Heart right ventricle (tissue), 16 donors: ENCODE data around the gene MAD1L1. TPM values are rescaled to one million over a fixed set of nuclear protein-coding genes. Genes with fewer than 3 reads are reported as not detected.

Experiments
- ATAC-seq, 8 donors: fragments of 200-7000 bp; cut with Tn5 transposase; one replicate each; pipeline ENCODE4 v1.9.1; 2020; ENCODE audit warnings: mild to moderate bottlenecking in 8 of 8, moderate library complexity in 8 of 8, moderate number of reproducible peaks in 1 of 8
- DNase-seq, 2 donors: peaks; one replicate each; pipeline ENCODE4 v3.0.0-alpha.2; 2020
- H3K27ac ChIP-seq, 10 donors: fragments of 200-600 bp; sonication (generic) in 2 of 10; one replicate each; pipeline versions ENCODE4 v1.5.0 to v1.8.0; 2020 to 2022; ENCODE audit warnings: mild to moderate bottlenecking in 3 of 10
- H3K27me3 ChIP-seq, 7 donors: fragments of 200-600 bp; one replicate each; pipeline ENCODE4 v1.8.0; 2021 to 2022; ENCODE audit warnings: mild to moderate bottlenecking in 2 of 7
- H3K36me3 ChIP-seq, 9 donors: fragments of 200-600 bp; sonication (generic) in 1 of 9; one replicate each; pipeline versions ENCODE4 v1.5.0 to v1.8.0; 2020 to 2022; ENCODE audit warnings: mild to moderate bottlenecking in 2 of 9
- H3K4me1 ChIP-seq, 9 donors: fragments of 200-600 bp; sonication (generic) in 1 of 9; one replicate each; pipeline versions ENCODE4 v1.5.0 to v1.8.0; 2020 to 2022; ENCODE audit warnings: mild to moderate bottlenecking in 4 of 9
- H3K4me3 ChIP-seq, 10 donors: fragments of 200-600 bp; sonication (generic) in 2 of 10; one replicate each; pipeline versions ENCODE4 v1.5.0 to v1.8.0; 2020 to 2022; ENCODE audit warnings: mild to moderate bottlenecking in 7 of 10, moderate library complexity in 2 of 10
- H3K9me3 ChIP-seq, 11 donors: fragments of 200-600 bp in 10 of 11; sonication (generic) in 2 of 11; one replicate each; pipeline versions ENCODE4 v1.5.0 to v1.8.0; 2013 to 2022; ENCODE audit warnings: mild to moderate bottlenecking in 2 of 11, control low read depth in 1 of 11, moderate library complexity in 1 of 11
- CTCF ChIP-seq, 9 donors: fragments of 200-600 bp; sonication (generic) in 2 of 9; IDR thresholded peaks; one replicate each; pipeline versions ENCODE4 v1.5.0 to v1.8.0; 2021 to 2022; ENCODE audit warnings: antibody characterized with exemption in 9 of 9, mild to moderate bottlenecking in 5 of 9, moderate library complexity in 1 of 9
- WGBS, 2 donors: extraction: QIAGEN DNeasy Blood & Tissue Kit; methylation state at CpG; one replicate each; pipeline ENCODE4 v1.1.7; 2013; ENCODE audit warnings: inconsistent platforms in 1 of 2; 5-methylcytosine and 5-hydroxymethylcytosine counted together
- intact Hi-C, 10 donors: fragments of 100-400 bp; cut with DNase I; formaldehyde crosslinking; loops; one replicate each; pipeline versions ENCODE4 v1.11.1 to v1.14.2; 2022
- polyA plus RNA-seq, 2 donors: library from polyadenylated mRNA; stranded (reverse); fragments of 200-250 nt; gene quantifications; one replicate each; pipeline ENCODE4 v1.2.3, GENCODE V29; 2013
- total RNA-seq, 10 donors: library from RNA; stranded (reverse); fragmentation: NEBNext Ultra II Directional in 3 of 10; extraction: Animal tissue kit (Norgen Biotek cat#: 25700) in 3 of 10; gene quantifications; one replicate each; pipeline versions ENCODE4 v1.2.1 to v1.2.4, GENCODE V29; 2021 to 2023
- donor health status: Arrhythmogenic right ventricular cardiomyopathy.
- donor health status: ischemic (EF 13 %, LVEDD 7.1; RV severe dilation, severe dysfunction).
- donor health status: healthy with polysubstance abuse.
- donor health status: DM: no; HTN: yes; CAD: no.
- donor health status: DM: no; HTN: no; CAD: no.
- donor health status: ischemic (EF 25% LVEDD 6.9; RV normal size, moderate dysfunction).
- donor health status: ischemic (EF 25% LVEDD 5.7; RV mildly dilated, moderate dysfunction).
- donor health status: healthy.
- donor health status: DM: yes; HTN: yes; CAD: no.
- donor health status: Ischemic cardiomyopathy.
- donor health status: ischemic (EF 35%, LVEDD 5.7; RV mildly dilated, moderate dysfunction).
- donor health status: nonischemic (EF 11% LVEDD 7.7; RV severe dilation, severe dysfunction).
- donor health status: DM: yes; HTN: yes; CAD: no.
- donor health status: PGD.
- donor health status: ischemic (EF 29% LVEDD 5.4; RV normal size, mild dysfunction).
- donor health status: nonischemic (EF 23%, LVEDD 6.1; RV moderate dilation, normal function).

The MAD1L1 gene
- total and polyA plus RNA-seq, 12 donors: 13.8 to 46.8 (median 20.2) TPM

GRCh38 chr7:2230226-2230625 lies 2.5 kb downstream of the MAD1L1 start:
- H3K36me3 ChIP-seq: peaks cover 0 to 66% (median 4%) of the 10 kb centered on the region in 9 donors
- TF ChIP-seq CTCF (IDR thresholded peaks at IDR 0.05): no peak
- 93 to 96% methylated on average over 8 of the region's 8 CpGs for WGBS, 2 donors

GRCh38 chr7:2229467-2229866 lies 3.3 kb downstream of the MAD1L1 start:
- ATAC-seq: no peak
- Histone ChIP-seq H3K27me3 (no peaks in the 10 kb centered on the region), H3K27ac (no peak overlapping the region), H3K36me3 (peaks cover 0 to 66% (median 8%) of the 10 kb centered on the region in 9 donors), H3K4me1 (peaks cover 8 to 32% (median 29%) of the 10 kb centered on the region in 9 donors), H3K4me3 (no peak overlapping the region), H3K9me3 (no peaks in the 10 kb centered on the region)
- TF ChIP-seq CTCF (IDR thresholded peaks at IDR 0.05): no peak
- intact Hi-C loops: no loop called here
- 93 to 94% methylated on average over 7 of the region's 7 CpGs for WGBS, 2 donors
- DNase-seq: no peak

More at GRCh38 chr7:2230226-2230625, 2.5 kb downstream of the MAD1L1 start:
- peaks cover 8 to 30% (median 27%) of the 10 kb centered on the region in 9 donors for H3K4me1 ChIP-seq
- H3K4me3 ChIP-seq: no peak overlapping the region
- ATAC-seq (no peak), DNase-seq (no peak)
- H3K27me3 ChIP-seq: no peaks in the 10 kb centered on the region
- intact Hi-C loops: loop anchor here in 1 of 10 donors (5.0 kb wide), 1 partner anchor 122 kb away; the partner anchor contains the start of gene EIF3B
- no peak overlapping the region for H3K27ac ChIP-seq
- H3K9me3 ChIP-seq: no peaks in the 10 kb centered on the region

GRCh38 chr7:2228921-2229320 lies 3.8 kb downstream of the MAD1L1 start:
- H3K4me3 ChIP-seq: no peak overlapping the region
- H3K9me3 ChIP-seq: no peaks in the 10 kb centered on the region
- DNase-seq: no peak
- intact Hi-C loops: no loop called here
- TF ChIP-seq CTCF (IDR thresholded peaks at IDR 0.05): no peak
- ATAC-seq: no peak
- WGBS, 2 donors: 88 to 93% methylated on average over 8 of the region's 8 CpGs
- H3K27ac ChIP-seq: no peak overlapping the region
- H3K36me3 ChIP-seq: peaks cover 0 to 66% (median 8%) of the 10 kb centered on the region in 9 donors
- no peaks in the 10 kb centered on the region for H3K27me3 ChIP-seq
- peaks cover 8 to 33% (median 26%) of the 10 kb centered on the region in 9 donors for H3K4me1 ChIP-seq

- no peak for ATAC-seq
- Histone ChIP-seq H3K9me3 (no peaks in the 10 kb centered on the region), H3K4me3 (no peak overlapping the region), H3K27me3 (no peaks in the 10 kb centered on the region), H3K27ac (no peak overlapping the region), H3K36me3 (peaks cover 0 to 76% (median 8%) of the 10 kb centered on the region in 9 donors), H3K4me1 (peaks cover 5 to 24% (median 17%) of the 10 kb centered on the region in 9 donors)
- TF ChIP-seq CTCF (IDR thresholded peaks at IDR 0.05): no peak
- WGBS, 2 donors: 88 to 89% methylated on average over 15 of the region's 15 CpGs
- DNase-seq: no peak
- intact Hi-C loops: no loop called here
Measured at GRCh38 chr7:2227699-2228098, 5.0 kb downstream of the MAD1L1 start.
